Measurements from ENCODE around the gene PLPPR3.
"Not testable (repeated sequence)": the region's sequence is repeated elsewhere in the genome, so short reads cannot be mapped to it uniquely, and the experiment has no call there.

The PLPPR3 gene

GRCh38 chr19:853614-854220 is 32.0 kb upstream of the PLPPR3 start:
- not testable (repeated sequence) for DNase-seq

GRCh38 chr19:853014-853585 is 31.3 kb upstream of the PLPPR3 start:
- DNase-seq = no peak

- peak; percentile 38 for DNase-seq
Observed at GRCh38 chr19:852136-853013, 30.6 kb upstream of the PLPPR3 start, which contains the start of gene ELANE. Gene ELANE, plus strand, starts transcription at chr19:852303. Its CDS starts 26 bp downstream, at chr19:852329.

- no peak for DNase-seq
Observed at GRCh38 chr19:850979-851335, 29.2 kb upstream of the PLPPR3 start.

GRCh38 chr19:850221-850978 is 28.6 kb upstream of the PLPPR3 start:
- DNase-seq = peak; percentile 70

GRCh38 chr19:849195-849594 is 27.4 kb upstream of the PLPPR3 start:
- not testable (repeated sequence) for DNase-seq

GRCh38 chr19:848386-848921 is 26.7 kb upstream of the PLPPR3 start:
- no peak for DNase-seq

- DNase-seq = no peak
Observed at GRCh38 chr19:845707-846521, 24.2 kb upstream of the PLPPR3 start.

GRCh38 chr19:844546-844971 is 22.8 kb upstream of the PLPPR3 start:
- peak; percentile 48 for DNase-seq

- no peak for DNase-seq
Observed at GRCh38 chr19:843836-844545, 22.2 kb upstream of the PLPPR3 start.

- peak; percentile 33 for DNase-seq
Observed at GRCh38 chr19:843180-843835, 21.6 kb upstream of the PLPPR3 start.

GRCh38 chr19:842802-843179 is 21.0 kb upstream of the PLPPR3 start:
- DNase-seq = not testable (repeated sequence)

GRCh38 chr19:840519-841206 is 18.9 kb upstream of the PLPPR3 start, which contains the start of gene PRTN3:
Gene PRTN3, plus strand, starts transcription at chr19:840999. Its CDS starts 10 bp downstream, at chr19:841009.
- DNase-seq = no peak

GRCh38 chr19:835210-835810 is 13.6 kb upstream of the PLPPR3 start:
- no peak for DNase-seq

- DNase-seq = no peak
Observed at GRCh38 chr19:834216-834615, 12.5 kb upstream of the PLPPR3 start.

- DNase-seq = no peak
Observed at GRCh38 chr19:831407-832369, 9.9 kb upstream of the PLPPR3 start.

- no peak for DNase-seq
Observed at GRCh38 chr19:829129-829758, 7.5 kb upstream of the PLPPR3 start.

All from hematopoietic multipotent progenitor cell treated with erythropoietin and hydrocortisone succinate and interleukin-3 and kit ligand, for 6 days (in vitro differentiated cells).